GM12892 (cell line): ENCODE data around the gene BEX4.

Source experiments
- POLR2A ChIP-seq: IDR thresholded peaks from 2 replicates; pipeline ENCODE4 v1.6.1; 2011; ENCODE audit warnings: low read depth, low read length, control low read depth
- POLR2AphosphoS5 ChIP-seq: IDR thresholded peaks from 2 replicates; pipeline ENCODE4 v1.6.1; 2011; ENCODE audit warnings: low read depth, low read length, control low read depth
- TAF1 ChIP-seq: IDR thresholded peaks from 2 replicates; pipeline ENCODE4 v1.6.1; 2011; ENCODE audit warnings: low read depth, mild to moderate bottlenecking, control low read depth, low read length, borderline replicate concordance

GRCh38 chrX:103258275-103258674 is 43.4 kb downstream of the BEX4 start:
- TF ChIP-seq POLR2A (no peak), POLR2AphosphoS5 (no peak), TAF1 (no peak)
